ENCODE measurements around the gene RIPK3. TPM values are rescaled to one million over a fixed set of nuclear protein-coding genes. Genes with fewer than 3 reads are reported as not detected.

The RIPK3 gene
- total and polyA plus RNA-seq, 9 donors = 0.61 to 3.2 (median 1.5) TPM

GRCh38 chr14:24312736-24313507 is 26.9 kb downstream of the RIPK3 start:
- intact Hi-C loops (cut with DNase I) = loop anchor here in 1 of 4 donors (5.0 kb wide), 1 partner anchor 71 kb away; the partner anchor contains the start of gene TINF2
- TF ChIP-seq EP300 (IDR thresholded peaks at IDR 0.05) (no peak), CTCF (IDR thresholded peaks at IDR 0.05) (no peak), POLR2A (IDR thresholded peaks at IDR 0.05) (no peak)
- H3K9me3 ChIP-seq = no peaks in the 10 kb centered on the region
- H3K4me3 ChIP-seq = no peak overlapping the region
- peak overlapping the region in 1 of 2 donors; percentile 85 for H3K27ac ChIP-seq
- H3K36me3 ChIP-seq = no peaks in the 10 kb centered on the region
- H3K4me1 ChIP-seq (ENCODE audit: insufficient read depth) = peaks cover 18% of the 10 kb centered on the region
- H3K27me3 ChIP-seq = no peaks in the 10 kb centered on the region
- WGBS, 3 donors = 71 to 76% (median 73%) methylated on average over 9 of the region's 9 CpGs
- no peak for DNase-seq

- Histone ChIP-seq H3K4me3 (peak overlapping the region; percentile 40), H3K4me1 (ENCODE audit: insufficient read depth) (peaks cover 18% of the 10 kb centered on the region), H3K27ac (peak overlapping the region; percentile 73 to 85), H3K27me3 (no peaks in the 10 kb centered on the region), H3K36me3 (no peaks in the 10 kb centered on the region), H3K9me3 (no peaks in the 10 kb centered on the region)
- DNase-seq = no peak
- WGBS, 3 donors = 89 to 97% (median 92%) methylated on average over 1 of the region's 1 CpG
- TF ChIP-seq EP300 (IDR thresholded peaks at IDR 0.05) (no peak), CTCF (IDR thresholded peaks at IDR 0.05) (no peak), POLR2A (IDR thresholded peaks at IDR 0.05) (no peak)
- intact Hi-C loops (cut with DNase I) = loop anchor here in 1 of 4 donors (5.0 kb wide), 1 partner anchor 70 kb away; the partner anchor contains the start of gene TINF2
Measured at GRCh38 chr14:24311837-24312615, 27.8 kb downstream of the RIPK3 start.

- Histone ChIP-seq H3K36me3 (no peaks in the 10 kb centered on the region), H3K4me1 (ENCODE audit: insufficient read depth) (peaks cover 12% of the 10 kb centered on the region), H3K27ac (peak within 1 kb of the TSS; percentile 73 to 85), H3K27me3 (no peaks in the 10 kb centered on the region), H3K9me3 (no peaks in the 10 kb centered on the region), H3K4me3 (peak within 1 kb of the TSS; percentile 40)
- WGBS, 3 donors = 0 to 11% (median 2%) methylated on average over 51 to 99 of the region's 99 CpGs
- intact Hi-C loops (cut with DNase I) = loop anchor here in 1 of 4 donors (5.0 kb wide), 1 partner anchor 69 kb away; the partner anchor contains the start of gene TINF2
- TF ChIP-seq EP300 (IDR thresholded peaks at IDR 0.05) (no peak), CTCF (IDR thresholded peaks at IDR 0.05) (peak; percentile 16 to 42 (median 27)), POLR2A (IDR thresholded peaks at IDR 0.05) (peak; percentile 44)
- peak; percentile 77 to 86 (median 83) for DNase-seq
Measured at GRCh38 chr14:24310646-24311604, 28.9 kb downstream of the RIPK3 start, which contains the start of gene LTB4R. LTB4R (plus strand) TSS chr14:24311502; CDS start chr14:24315652, 4,150 bp downstream.

All from ovary (tissue), 9 donors.